HL-60 (cell line): ENCODE results near the gene ITGA2B.

Source experiments
- CTCF ChIP-seq: IDR thresholded peaks from one replicate; pipeline ENCODE4 v1.5.1; 2011; ENCODE audit warnings: low read length, control low read depth, inconsistent platforms; ENCODE audit not compliant: insufficient read depth
- GABPA ChIP-seq: IDR thresholded peaks from 2 replicates; pipeline ENCODE4 v1.6.1; 2012; ENCODE audit warnings: low read depth
- POLR2AphosphoS5 ChIP-seq: IDR thresholded peaks from 2 replicates; pipeline ENCODE4 v1.6.1; 2012; ENCODE audit warnings: low read depth
- REST ChIP-seq: IDR thresholded peaks from 2 replicates; pipeline ENCODE4 v1.6.1; 2012; ENCODE audit warnings: low read depth; ENCODE audit not compliant: insufficient replicate concordance
- SPI1 ChIP-seq: IDR thresholded peaks from 2 replicates; pipeline ENCODE4 v1.6.1; 2012; ENCODE audit warnings: low read depth, mild to moderate bottlenecking, borderline replicate concordance

- TF ChIP-seq CTCF (no peak), POLR2AphosphoS5 (no peak), REST (no peak), GABPA (no peak), SPI1 (no peak)
These were observed 65.3 kb downstream of the ITGA2B start for GRCh38 chr17:44324092-44324570.
